ENCODE results near the gene GPR143.
"Not testable (repeated sequence)": the region's sequence is repeated elsewhere in the genome, so short reads cannot be mapped to it uniquely, and the experiment has no call there.

GPR143 gene

GRCh38 chrX:9765737-9766097 lies at the start of gene GPR143:
GPR143 (minus strand) TSS chrX:9765847; CDS start chrX:9765817, 30 bp downstream.
- no peak for DNase-seq (ENCODE audit: low read depth in 2 of 2)

DNA sequence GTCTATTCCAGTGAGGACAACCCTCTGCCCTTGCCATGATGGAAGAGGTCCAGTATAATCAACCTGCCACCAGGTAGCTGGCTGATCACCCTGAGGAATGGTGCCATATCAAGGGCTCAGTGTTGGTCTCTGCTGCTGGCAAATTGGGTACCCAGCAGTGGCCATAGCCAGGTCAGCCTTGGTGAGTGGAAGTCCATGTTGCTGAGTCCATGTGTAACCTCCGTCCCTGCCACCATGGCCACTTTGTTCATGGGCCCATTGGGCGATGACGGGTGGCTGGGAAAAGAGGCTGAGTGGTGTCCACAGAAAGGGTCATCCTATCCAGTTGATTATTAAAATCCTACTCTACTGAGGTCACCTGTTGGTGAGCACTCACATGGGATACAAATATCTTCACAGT lies 45.4 kb upstream of the GPR143 start:
- DNase-seq (ENCODE audit: low read depth in 2 of 2): not testable (repeated sequence)

DNA sequence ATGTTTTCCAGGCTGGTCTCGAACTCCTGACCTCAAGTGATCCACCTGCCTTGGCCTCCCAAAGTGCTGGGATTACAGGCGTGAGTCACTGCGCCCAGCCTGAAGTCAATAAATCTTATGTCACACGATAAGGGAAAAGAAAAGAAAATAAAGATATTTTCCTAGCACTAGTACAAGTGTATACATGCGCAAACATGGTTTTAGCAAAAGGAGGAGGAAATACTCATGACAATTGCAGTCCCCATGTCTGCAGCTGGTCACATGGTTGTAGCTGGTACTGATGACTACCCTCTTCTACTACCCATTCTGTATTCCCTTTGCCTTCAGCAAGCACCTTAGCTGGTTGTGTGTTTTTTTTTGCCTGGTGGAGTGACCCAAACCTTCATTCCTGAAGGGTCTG lies 44.2 kb upstream of the GPR143 start:
- DNase-seq (ENCODE audit: low read depth in 2 of 2): not testable (repeated sequence)

- DNase-seq (ENCODE audit: low read depth in 2 of 2): no peak
These were observed 41.9 kb upstream of the GPR143 start for GRCh38 chrX:9807355-9808182.

DNA sequence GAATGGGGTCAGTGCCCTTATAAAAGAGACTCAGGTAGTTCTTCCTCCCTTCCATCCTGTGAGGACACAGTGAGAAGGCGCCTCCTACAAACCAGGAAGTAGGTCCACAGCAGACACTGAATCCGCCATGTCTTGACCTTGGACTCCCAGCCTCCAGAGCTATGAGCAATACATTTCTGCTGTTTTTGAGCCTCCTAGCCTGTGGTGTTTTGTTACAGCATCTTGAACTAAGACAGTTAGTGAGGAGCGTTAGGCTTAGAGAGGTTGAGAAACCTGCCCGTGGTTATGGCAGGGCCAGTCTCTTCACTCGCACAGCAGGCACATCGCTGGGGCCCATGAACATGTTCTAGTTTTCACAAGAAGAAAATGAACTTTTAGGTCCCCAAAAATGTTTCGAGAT lies 40.3 kb upstream of the GPR143 start:
- no peak for DNase-seq (ENCODE audit: low read depth in 2 of 2)

DNA sequence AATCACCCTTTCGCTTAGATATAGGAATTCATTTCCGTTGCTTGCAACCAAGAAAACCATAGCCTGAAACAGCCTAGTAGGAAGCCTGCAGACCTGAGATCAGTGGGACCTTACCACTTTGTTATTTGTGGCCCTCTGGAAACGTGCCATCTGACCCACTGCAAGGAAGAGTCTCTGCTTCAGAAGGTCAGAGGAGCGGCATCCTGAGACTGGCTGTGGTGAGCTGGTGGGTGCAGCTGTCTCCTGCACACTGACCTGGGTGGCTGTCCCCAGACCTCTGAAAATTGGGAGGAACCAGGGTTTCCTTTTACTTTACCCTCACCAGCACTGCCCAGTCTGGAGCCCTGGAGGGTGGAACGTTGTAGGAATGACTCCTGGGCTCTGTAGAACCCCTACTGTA lies 38.8 kb upstream of the GPR143 start:
- no peak for DNase-seq (ENCODE audit: low read depth in 2 of 2)

DNA sequence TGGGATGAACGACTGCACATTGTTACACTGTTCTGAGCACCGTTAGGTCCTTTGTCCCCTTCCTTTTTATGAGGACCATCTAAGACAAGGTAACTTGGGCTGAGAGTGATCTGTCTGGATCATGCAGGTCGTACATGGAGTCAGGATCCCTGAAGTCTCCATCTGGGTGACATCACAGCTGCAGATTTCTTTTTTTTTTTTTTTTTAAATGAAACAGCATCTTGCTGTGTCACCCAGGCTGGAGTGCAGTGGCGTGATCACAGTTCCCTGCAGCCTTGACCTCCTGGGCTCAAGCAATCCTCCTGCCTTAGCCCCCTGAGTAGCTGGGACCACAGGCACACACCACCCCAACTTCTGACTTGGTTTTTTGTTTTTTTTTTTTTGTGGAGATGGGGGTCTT lies 37.1 kb upstream of the GPR143 start:
- DNase-seq (ENCODE audit: low read depth in 2 of 2): no peak

- no peak for DNase-seq (ENCODE audit: low read depth in 2 of 2)
These were observed 32.0 kb upstream of the GPR143 start for GRCh38 chrX:9797384-9798360.

DNA sequence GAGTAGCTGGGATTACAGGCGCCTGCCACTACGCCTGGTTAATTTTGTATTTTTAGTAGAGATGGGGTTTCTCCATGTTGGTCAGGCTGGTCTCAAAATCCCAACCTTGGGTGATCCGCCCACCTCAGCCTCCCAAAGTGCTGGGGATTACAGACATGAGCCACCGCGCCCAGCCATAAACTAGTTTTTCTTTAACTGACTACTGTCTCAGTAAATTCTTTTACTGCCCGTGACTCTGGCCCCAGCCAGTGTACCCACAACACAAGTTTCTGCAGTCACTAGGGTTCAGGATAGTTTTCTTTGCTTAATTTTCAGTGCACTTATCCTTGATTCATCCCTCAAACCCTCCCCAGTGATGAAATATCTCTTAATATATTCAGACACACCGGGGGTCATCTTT lies 28.8 kb upstream of the GPR143 start:
- no peak for DNase-seq (ENCODE audit: low read depth in 2 of 2)

DNA sequence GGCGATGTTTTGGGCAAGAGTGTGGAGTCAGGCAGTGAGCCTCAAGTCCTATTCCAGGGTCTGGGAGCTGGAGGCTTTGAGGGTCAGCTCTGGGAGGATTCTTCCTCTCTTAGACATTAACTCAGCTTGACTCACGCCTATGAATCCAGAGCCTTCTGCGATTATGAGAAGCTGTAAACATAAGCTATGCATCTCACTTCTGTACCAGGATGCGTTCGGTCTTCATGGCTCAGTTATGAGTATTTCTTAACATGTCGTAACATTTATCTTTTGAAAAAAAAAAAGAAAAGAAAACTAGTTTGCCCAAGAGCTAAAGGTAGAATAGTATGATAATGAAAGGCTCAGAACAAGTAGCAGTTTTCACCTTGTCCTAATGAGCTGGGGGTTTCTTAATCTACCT lies 25.2 kb upstream of the GPR143 start:
- DNase-seq (ENCODE audit: low read depth in 2 of 2): no peak

DNA sequence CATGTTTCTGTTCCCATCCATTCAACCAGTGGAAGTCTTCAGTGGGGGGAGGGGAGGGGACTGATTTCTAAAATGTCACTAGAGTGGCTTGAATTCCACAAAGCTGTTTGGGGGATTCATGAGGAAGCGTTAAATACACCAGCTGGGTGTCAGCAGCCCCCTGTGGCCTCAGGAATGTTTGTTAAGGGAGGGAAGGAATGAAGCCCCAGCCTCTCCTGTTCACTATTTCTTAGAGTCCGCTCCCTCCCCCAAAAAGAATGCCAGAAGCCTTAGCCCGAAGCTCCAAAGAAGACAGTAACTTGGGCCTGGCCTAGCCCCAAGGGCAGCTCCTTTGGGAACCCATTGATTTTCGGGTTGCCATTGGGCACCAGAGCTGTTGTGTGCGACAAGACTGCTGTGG lies 23.9 kb upstream of the GPR143 start:
- DNase-seq (ENCODE audit: low read depth in 2 of 2): no peak

DNA sequence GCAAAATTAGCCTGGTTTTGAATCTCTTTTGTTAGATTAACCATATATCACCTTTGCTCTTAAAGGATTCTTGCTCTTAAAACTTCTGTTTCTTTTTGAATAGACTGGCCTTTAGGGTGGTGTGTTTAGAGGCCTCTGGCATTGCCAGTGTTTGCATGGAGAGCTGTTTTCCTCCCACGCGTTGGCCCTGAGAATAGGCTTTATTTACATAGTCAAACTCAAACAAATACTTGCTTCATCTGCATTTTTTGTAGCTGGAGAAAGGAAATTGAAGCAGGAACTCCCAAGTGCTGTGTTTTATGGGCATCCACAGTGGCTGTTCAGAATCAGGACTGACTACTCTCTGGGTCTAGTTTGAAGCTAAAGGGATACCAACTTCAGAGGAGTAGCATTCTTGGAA lies 23.3 kb upstream of the GPR143 start:
- DNase-seq (ENCODE audit: low read depth in 2 of 2): no peak

GRCh38 chrX:9786798-9787635 lies 21.4 kb upstream of the GPR143 start:
- no peak for DNase-seq (ENCODE audit: low read depth in 2 of 2)

DNA sequence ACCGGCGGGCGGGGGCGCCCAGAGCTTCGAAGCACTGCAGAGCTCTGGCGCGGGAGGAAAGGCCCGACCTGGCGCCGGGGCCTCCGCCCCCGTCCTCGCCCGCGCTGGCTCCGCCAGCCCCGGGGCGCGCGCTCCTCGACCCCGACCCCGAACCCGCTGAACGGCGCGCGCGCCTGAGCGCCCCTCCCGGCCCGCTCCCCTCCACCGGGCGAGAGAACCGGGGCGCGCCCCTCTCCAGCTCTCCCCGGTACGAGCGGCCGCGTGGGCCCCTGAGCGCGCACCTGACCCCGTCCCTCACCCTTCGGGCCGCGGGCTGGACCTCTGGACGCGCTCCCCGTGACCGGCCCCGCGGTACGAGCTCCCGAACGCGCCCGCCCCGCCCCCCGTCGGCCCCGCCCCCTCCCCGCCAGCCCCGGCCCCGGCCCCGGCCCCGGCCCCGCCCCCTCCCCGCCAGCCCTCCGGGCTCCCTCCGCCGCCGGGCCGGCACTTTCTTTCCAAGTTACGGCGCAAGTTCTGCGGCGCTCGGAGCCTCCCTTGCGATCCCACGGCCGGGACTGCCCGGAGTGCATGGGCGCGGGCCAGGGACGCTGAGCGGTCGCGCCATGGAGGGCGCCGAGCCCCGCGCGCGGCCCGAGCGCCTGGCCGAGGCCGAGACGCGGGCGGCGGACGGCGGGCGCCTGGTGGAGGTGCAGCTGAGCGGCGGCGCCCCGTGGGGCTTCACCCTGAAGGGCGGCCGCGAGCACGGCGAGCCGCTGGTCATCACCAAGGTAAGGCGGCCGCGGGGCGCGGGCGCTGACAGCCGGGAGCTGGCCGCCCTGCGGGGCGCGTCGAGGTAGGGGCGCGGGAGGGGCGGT lies 20.5 kb upstream of the GPR143 start, which contains the start of gene SHROOM2:
Gene SHROOM2 (plus strand): TSS at position 486 of the 854 bp plus-strand sequence. CDS start 117 bp downstream, at position 603.
- DNase-seq (ENCODE audit: low read depth in 2 of 2): no peak

DNA sequence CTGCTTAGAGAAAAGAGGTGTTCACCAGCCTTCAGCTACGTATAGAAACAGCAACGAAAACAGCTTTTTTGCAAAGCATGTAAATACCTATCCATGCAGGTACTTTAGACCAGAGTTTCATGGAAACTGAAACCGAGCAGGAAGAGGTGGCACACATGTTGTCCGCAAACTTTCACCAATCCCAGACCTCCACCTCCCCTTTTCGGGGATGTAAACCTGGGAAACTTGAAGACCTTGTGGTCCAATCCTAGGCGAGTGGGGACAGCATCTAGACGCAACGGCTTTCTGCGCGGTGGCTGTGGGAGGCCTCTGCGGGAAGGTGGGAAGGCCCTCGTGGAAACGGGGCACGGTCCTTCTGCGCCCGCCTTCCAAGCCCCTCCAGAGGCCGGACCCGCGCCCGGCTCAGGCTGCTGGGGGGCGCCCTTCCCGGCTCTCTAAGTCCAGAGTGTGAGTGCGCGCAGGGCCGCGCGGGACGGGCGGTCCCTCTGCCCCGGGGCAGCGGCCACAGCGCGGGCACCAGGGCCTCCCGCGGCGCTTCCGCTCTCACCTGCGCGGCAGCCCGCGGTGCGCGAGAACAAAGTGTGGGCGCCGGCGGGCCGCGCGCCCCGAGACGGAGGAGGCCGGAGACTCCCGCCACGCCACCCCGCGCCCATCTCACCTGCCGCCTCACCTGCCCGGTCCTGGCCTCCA lies 19.8 kb upstream of the GPR143 start:
- DNase-seq (ENCODE audit: low read depth in 2 of 2): no peak

DNA sequence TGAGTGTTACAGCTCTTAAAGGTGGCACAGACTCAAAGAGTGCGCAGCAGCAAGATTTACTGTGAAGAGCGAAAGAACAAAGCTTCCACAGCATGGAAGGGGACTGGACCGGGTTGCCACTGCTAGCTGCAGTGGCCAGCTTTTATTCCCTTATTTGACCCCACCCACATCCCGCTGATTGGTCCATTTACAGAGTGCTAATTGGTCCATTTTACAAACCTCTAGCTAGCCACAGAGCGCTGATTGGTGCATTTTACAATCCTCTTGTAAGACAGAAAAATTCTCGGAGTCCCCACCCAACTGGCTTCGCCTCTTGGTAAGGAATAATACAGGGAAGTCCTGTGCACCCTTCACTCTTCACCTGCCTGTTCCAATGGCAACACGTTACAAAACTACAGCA lies 18.7 kb upstream of the GPR143 start:
- no peak for DNase-seq (ENCODE audit: low read depth in 2 of 2)

GRCh38 chrX:9781941-9782340 lies 16.3 kb upstream of the GPR143 start:
- no peak for DNase-seq (ENCODE audit: low read depth in 2 of 2)

- DNase-seq (ENCODE audit: low read depth in 2 of 2): no peak
These were observed 10.3 kb upstream of the GPR143 start for GRCh38 chrX:9775930-9776329.

- DNase-seq (ENCODE audit: low read depth in 2 of 2): no peak
These were observed 7.3 kb upstream of the GPR143 start for GRCh38 chrX:9772943-9773342.

DNA sequence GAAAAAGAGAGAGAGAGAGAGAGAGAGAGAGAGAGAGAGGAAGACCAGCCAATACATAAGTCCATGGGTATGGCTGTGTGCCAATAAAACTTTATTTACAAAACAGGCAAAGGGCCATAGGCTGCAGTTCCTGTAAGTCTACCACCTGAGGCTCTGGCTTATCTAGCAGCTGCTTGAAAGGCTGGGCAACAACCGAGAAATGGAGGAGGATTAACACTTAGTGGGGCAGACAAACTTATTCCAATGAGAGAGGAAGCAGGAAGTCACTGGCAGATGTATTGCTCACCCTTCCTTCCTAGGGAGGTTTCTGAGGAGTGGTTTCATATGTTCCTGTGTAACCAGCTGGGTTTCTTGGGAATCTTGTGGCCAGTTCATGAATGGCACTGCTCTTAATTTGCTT lies 4.7 kb upstream of the GPR143 start:
- no peak for DNase-seq (ENCODE audit: low read depth in 2 of 2)
